Vagina (tissue), 2 donors: ENCODE results near the gene ADAMTSL1.

Experiments
- POLR2A ChIP-seq, 2 donors: fragments of 450-650 bp; IDR thresholded peaks; one replicate each; pipeline ENCODE4 v1.6.1; 2017; ENCODE audit warnings: antibody characterized with exemption in 2 of 2, mild to moderate bottlenecking in 2 of 2, moderate library complexity in 2 of 2
- POLR2AphosphoS5 ChIP-seq, 2 donors: sonication (generic); formaldehyde crosslinking; IDR thresholded peaks; one replicate each; pipeline ENCODE4 v1.9.0; 2017; ENCODE audit warnings: antibody characterized with exemption in 2 of 2, mild to moderate bottlenecking in 2 of 2, low read depth in 1 of 2; ENCODE audit not compliant: insufficient read depth in 1 of 2
- TF ChIP-seq, protein P1 (sequence below), 3 experiments: fragments of 450-650 bp in 2 of 3; fragments of 200-600 bp in 1 of 3; sonication (generic) in 1 of 3; IDR thresholded peaks; one replicate each; pipeline ENCODE4 v1.5.1; 2017 to 2019; ENCODE audit warnings: antibody characterized with exemption in 3 of 3, mild to moderate bottlenecking in 2 of 3, moderate library complexity in 2 of 3

DNA sequence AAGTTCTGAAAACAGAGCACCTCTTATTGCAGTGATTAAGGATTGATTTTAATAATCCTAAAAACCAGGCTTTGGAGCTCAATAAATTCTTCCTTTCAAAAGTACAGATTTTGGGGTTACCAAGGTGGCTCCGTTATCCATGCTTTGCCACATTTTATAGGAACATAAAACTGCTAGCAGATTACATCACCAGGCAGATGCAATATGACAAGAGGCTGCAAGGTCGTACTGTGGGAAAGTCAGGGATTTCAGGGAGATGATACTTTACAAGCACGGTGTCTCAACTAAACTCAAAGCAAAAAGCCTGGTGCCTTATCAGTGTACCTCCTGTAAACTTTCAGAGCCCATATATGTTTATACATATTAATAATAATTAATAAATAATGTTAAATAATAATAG is 28.6 kb downstream of the ADAMTSL1 start:
- TF ChIP-seq POLR2AphosphoS5 (IDR thresholded peaks at IDR 0.05; ENCODE audit: insufficient read depth in 1 of 2, low read depth in 1 of 2) (no peak), POLR2A (IDR thresholded peaks at IDR 0.05) (no peak)
- TF ChIP-seq, protein P1, sequence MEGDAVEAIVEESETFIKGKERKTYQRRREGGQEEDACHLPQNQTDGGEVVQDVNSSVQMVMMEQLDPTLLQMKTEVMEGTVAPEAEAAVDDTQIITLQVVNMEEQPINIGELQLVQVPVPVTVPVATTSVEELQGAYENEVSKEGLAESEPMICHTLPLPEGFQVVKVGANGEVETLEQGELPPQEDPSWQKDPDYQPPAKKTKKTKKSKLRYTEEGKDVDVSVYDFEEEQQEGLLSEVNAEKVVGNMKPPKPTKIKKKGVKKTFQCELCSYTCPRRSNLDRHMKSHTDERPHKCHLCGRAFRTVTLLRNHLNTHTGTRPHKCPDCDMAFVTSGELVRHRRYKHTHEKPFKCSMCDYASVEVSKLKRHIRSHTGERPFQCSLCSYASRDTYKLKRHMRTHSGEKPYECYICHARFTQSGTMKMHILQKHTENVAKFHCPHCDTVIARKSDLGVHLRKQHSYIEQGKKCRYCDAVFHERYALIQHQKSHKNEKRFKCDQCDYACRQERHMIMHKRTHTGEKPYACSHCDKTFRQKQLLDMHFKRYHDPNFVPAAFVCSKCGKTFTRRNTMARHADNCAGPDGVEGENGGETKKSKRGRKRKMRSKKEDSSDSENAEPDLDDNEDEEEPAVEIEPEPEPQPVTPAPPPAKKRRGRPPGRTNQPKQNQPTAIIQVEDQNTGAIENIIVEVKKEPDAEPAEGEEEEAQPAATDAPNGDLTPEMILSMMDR (IDR thresholded peaks at IDR 0.05) = no peak
